Ovary (tissue), 9 donors: Measurements from ENCODE around the gene DYNLT3. TPM values are rescaled to one million over a fixed set of nuclear protein-coding genes. Genes with fewer than 3 reads are reported as not detected.

Experiments
- DNase-seq, 5 donors: peaks; one replicate each; pipeline ENCODE4 v3.0.0-alpha.2; 2019 to 2020
- H3K27ac ChIP-seq, 2 donors: fragments of 200-600 bp; one replicate each; pipeline versions ENCODE4 v1.5.1 to v1.8.0; 2019 to 2022
- H3K27me3 ChIP-seq: fragments of 200-600 bp; one replicate; pipeline ENCODE4 v1.8.0; 2022
- H3K36me3 ChIP-seq: fragments of 200-600 bp; sonication (generic); one replicate; pipeline ENCODE4 v1.5.1; 2019
- H3K4me1 ChIP-seq: one replicate; pipeline ENCODE4 v1.8.1; 2013; ENCODE audit warnings: mild to moderate bottlenecking, moderate library complexity; ENCODE audit not compliant: insufficient read depth
- H3K4me3 ChIP-seq: fragments of 200-600 bp; sonication (generic); one replicate; pipeline ENCODE4 v1.5.1; 2017
- H3K9me3 ChIP-seq, 2 donors: fragments of 200-600 bp in 1 of 2; sonication (generic) in 1 of 2; one replicate each; pipeline versions ENCODE4 v1.5.1 to v1.8.1; 2013 to 2019; ENCODE audit warnings: mild to moderate bottlenecking in 1 of 2, moderate library complexity in 1 of 2
- EP300 ChIP-seq: sonication (generic); formaldehyde crosslinking; IDR thresholded peaks from one replicate; pipeline ENCODE4 v1.6.1; 2017; ENCODE audit warnings: antibody characterized with exemption
- POLR2A ChIP-seq: fragments of 450-650 bp; IDR thresholded peaks from one replicate; pipeline ENCODE4 v1.6.1; 2017; ENCODE audit warnings: antibody characterized with exemption, mild to moderate bottlenecking, moderate library complexity
- WGBS, 3 donors: extraction: QIAGEN DNeasy Blood & Tissue Kit in 1 of 3; methylation state at CpG; one replicate each; pipeline versions ENCODE4 v1.1.5 to v1.1.7; 2013 to 2017; 5-methylcytosine and 5-hydroxymethylcytosine counted together
- intact Hi-C, 4 donors: fragments of 100-400 bp; cut with DNase I; formaldehyde crosslinking; loops; one replicate each; pipeline versions ENCODE4 v1.11.0 to v1.15.1; 2022 to 2023
- polyA plus RNA-seq, 2 donors: library from polyadenylated mRNA; stranded (reverse); fragments of 200-250 nt in 1 of 2; fragments of 350-450 nt in 1 of 2; fragmentation: Illumina TruSeq in 1 of 2; extraction: RNeasy Lipid Tissue Mini Kit (QIAGEN cat#74804) in 1 of 2; gene quantifications; one replicate each; pipeline ENCODE4 v1.2.3, GENCODE V29; 2013 to 2014
- total RNA-seq, 7 donors: library from RNA; depleted of rRNA in 2 of 7; stranded (reverse); fragments of >200 nt in 2 of 7; fragmentation: NEBNext Ultra II Directional in 3 of 7; extraction: Animal tissue kit (Norgen Biotek cat#: 25700) in 3 of 7; gene quantifications; one replicate each; pipeline versions ENCODE4 v1.1.0 to v1.2.4, GENCODE V29; 2016 to 2023
- TF ChIP-seq, protein P1 (sequence below), 3 donors: fragments of 450-650 bp in 2 of 3; fragments of 200-600 bp in 1 of 3; IDR thresholded peaks; one replicate each; pipeline versions ENCODE4 v1.5.1 to v1.8.0; 2016 to 2022; ENCODE audit warnings: antibody characterized with exemption in 3 of 3, mild to moderate bottlenecking in 1 of 3
- donor health status: DM: no; HTN: no; CAD: no; lungs with moderate emphysema.
- donor health status: DM: no; HTN: no; CAD: no.
- donor health status: Bipolar disorder and iron deficiency.
- donor health status: DM: yes; HTN: yes; CAD: no.
- donor health status: DM: no; HTN: no; CAD: no.
- donor health status: DM: yes; HTN: yes; CAD: no.

DYNLT3 gene
- total and polyA plus RNA-seq, 9 donors: 20.0 to 33.3 (median 28.0) TPM

DNA sequence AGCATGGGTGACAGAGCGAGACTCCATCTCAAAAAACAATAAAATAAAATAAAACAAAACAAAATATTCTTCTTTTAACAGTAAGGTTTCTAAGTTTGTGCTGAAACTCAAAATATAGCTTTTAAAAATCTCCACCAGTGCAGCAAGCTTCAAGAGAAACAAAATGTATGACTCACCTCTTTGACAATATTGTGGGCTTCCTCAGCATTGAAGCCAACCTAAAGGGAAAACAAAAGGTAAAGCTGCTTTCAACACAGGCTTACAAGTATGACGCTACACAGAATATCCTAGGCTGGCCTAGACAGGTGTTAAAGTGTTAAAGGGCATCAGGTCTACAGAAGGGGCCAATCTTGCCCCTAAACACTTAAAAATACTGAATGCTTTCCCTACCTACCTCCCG is 1.2 kb downstream of the DYNLT3 start:
- peak overlapping the region; percentile 75 for H3K4me3 ChIP-seq
- H3K36me3 ChIP-seq: no peaks in the 10 kb centered on the region
- H3K27me3 ChIP-seq: no peaks in the 10 kb centered on the region
- intact Hi-C loops: no loop called here
- TF ChIP-seq, protein P1, sequence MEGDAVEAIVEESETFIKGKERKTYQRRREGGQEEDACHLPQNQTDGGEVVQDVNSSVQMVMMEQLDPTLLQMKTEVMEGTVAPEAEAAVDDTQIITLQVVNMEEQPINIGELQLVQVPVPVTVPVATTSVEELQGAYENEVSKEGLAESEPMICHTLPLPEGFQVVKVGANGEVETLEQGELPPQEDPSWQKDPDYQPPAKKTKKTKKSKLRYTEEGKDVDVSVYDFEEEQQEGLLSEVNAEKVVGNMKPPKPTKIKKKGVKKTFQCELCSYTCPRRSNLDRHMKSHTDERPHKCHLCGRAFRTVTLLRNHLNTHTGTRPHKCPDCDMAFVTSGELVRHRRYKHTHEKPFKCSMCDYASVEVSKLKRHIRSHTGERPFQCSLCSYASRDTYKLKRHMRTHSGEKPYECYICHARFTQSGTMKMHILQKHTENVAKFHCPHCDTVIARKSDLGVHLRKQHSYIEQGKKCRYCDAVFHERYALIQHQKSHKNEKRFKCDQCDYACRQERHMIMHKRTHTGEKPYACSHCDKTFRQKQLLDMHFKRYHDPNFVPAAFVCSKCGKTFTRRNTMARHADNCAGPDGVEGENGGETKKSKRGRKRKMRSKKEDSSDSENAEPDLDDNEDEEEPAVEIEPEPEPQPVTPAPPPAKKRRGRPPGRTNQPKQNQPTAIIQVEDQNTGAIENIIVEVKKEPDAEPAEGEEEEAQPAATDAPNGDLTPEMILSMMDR (IDR thresholded peaks at IDR 0.05): no peak
- DNase-seq: no peak
- 68 to 78% (median 75%) methylated on average over 3 of the region's 3 CpGs for WGBS, 3 donors
- no peak overlapping the region for H3K27ac ChIP-seq
- H3K9me3 ChIP-seq: no peaks in the 10 kb centered on the region
- no peaks in the 10 kb centered on the region for H3K4me1 ChIP-seq

DNA sequence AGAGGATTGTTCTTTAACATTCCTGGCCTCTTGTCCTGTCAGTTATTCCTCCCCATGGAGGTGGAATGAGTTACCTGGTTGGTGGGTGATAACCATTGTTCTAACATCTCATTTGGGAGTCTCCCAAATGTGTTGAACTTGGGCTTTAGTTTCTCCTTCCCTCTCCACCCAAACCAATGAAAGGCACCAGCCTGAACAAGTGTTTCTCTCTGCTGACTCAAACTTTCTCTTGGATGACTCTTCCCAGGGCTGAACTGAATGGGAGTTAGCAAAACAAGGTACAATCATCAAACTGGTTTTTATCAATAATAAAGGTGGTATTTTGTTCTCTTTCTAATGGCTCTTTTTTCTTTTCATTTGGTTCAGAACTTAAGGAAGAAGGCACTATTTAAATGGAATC is 2.7 kb downstream of the DYNLT3 start:
- no peaks in the 10 kb centered on the region for H3K4me1 ChIP-seq
- H3K27ac ChIP-seq: no peak overlapping the region
- no peaks in the 10 kb centered on the region for H3K36me3 ChIP-seq
- H3K4me3 ChIP-seq: no peak overlapping the region
- no peaks in the 10 kb centered on the region for H3K27me3 ChIP-seq
- TF ChIP-seq, protein P1 (IDR thresholded peaks at IDR 0.05): no peak
- TF ChIP-seq EP300 (no peak), POLR2A (no peak)
- no peak for DNase-seq
- intact Hi-C loops: no loop called here
- no peaks in the 10 kb centered on the region for H3K9me3 ChIP-seq

DNA sequence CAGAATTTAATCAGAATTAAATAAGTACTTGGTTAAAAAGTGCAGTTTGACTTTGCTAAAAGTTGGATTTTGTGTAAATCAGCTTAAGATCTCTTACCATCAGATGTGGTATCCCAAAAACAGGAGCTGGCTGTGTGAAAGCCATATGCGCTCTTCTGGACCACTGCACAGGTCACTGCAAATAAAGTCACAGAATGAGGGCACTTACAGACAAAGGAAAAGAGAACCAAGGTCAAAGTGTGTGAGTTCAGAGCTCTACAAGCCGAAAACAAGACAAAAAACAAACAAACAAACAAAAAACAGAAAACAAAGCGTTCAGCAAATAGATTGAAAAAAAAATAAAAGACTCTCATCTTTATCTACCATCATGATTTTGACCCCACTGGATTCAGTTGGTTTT is 6.4 kb downstream of the DYNLT3 start:
- Histone ChIP-seq H3K27ac (no peak overlapping the region), H3K4me1 (no peaks in the 10 kb centered on the region), H3K9me3 (no peaks in the 10 kb centered on the region), H3K36me3 (no peaks in the 10 kb centered on the region), H3K27me3 (no peaks in the 10 kb centered on the region), H3K4me3 (no peak overlapping the region)
- no peak for DNase-seq
- TF ChIP-seq EP300: no peak
- TF ChIP-seq, protein P1 (IDR thresholded peaks at IDR 0.05): no peak
- WGBS, 3 donors: 71 to 72% (median 72%) methylated on average over 3 of the region's 3 CpGs
- intact Hi-C loops: no loop called here

DNA sequence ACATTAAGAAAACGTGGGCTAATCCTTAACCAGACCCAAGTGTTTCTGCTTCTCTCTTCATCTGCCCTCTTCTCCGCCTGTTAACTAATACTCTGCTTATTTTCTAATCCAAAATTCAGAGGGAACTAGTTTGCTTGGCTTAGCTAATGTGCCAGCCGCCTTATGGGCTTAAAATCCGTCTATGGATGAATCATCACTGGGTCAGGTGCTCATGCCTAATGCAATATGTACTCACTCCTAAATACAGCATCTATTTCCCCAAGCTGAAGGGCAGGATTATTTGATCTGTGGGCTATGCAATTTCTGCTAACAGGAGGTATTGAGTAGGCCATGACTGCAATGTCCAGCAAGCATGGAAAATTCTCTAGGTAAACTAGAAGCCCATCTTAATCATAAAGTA is 12.4 kb downstream of the DYNLT3 start:
- no peak overlapping the region for H3K4me3 ChIP-seq
- H3K4me1 ChIP-seq: no peaks in the 10 kb centered on the region
- DNase-seq: no peak
- no peak for TF ChIP-seq EP300
- TF ChIP-seq POLR2A: no peak
- TF ChIP-seq, protein P1 (IDR thresholded peaks at IDR 0.05): no peak
- H3K36me3 ChIP-seq: no peaks in the 10 kb centered on the region
- H3K27ac ChIP-seq: no peak overlapping the region
- H3K27me3 ChIP-seq: no peaks in the 10 kb centered on the region
- intact Hi-C loops: no loop called here
- H3K9me3 ChIP-seq: no peaks in the 10 kb centered on the region
- 61 to 70% (median 64%) methylated on average over 4 of the region's 4 CpGs for WGBS, 3 donors

DNA sequence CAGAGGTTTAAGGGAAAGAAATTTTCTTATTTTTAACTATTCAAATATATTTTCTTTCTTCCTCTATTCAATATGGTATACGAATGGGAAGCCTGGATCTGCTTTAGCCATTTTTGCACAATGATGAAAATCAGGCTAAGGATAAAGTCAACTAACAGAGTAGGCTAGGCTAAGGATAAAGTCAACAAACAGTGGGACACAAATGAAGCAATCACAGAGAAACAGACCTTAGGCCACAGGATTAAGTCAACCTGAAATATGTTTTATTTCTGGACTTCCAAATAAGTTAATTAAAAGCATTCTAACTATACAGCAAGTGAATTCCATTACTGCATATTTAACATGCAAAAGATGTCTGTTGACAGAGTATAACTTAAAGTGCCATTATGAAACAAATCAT is 17.0 kb downstream of the DYNLT3 start:
- WGBS, 3 donors: 49 to 63% (median 60%) methylated on average over 1 of the region's 1 CpG
- Histone ChIP-seq H3K9me3 (no peaks in the 10 kb centered on the region), H3K27me3 (no peaks in the 10 kb centered on the region), H3K36me3 (no peaks in the 10 kb centered on the region), H3K4me1 (no peaks in the 10 kb centered on the region), H3K4me3 (no peak overlapping the region), H3K27ac (no peak overlapping the region)
- intact Hi-C loops: no loop called here
- TF ChIP-seq EP300 (no peak), POLR2A (no peak)
- TF ChIP-seq, protein P1 (IDR thresholded peaks at IDR 0.05): no peak
- no peak for DNase-seq
